K562 (cell line): ENCODE results near the gene ETV3. TPM values are rescaled to one million over a fixed set of nuclear protein-coding genes. Genes with fewer than 3 reads are reported as not detected.
"Not testable (repeated sequence)": the region's sequence is repeated elsewhere in the genome, so short reads cannot be mapped to it uniquely, and the experiment has no call there.

Experiments used
- ATAC-seq: fragments of 200-7000 bp; cut with Tn5 transposase; 3 replicates; pipeline ENCODE4 v1.9.1; 2020; ENCODE audit warnings: moderate library complexity
- BruUV-seq: library from RNA; stranded (reverse); fragments of 400-500 nt; replicated peaks from 2 replicates; lab custom pipeline; 2021; lab: Mats Ljungman, UMichigan
- CTCF ChIA-PET: fragments of 300-600 bp; formaldehyde crosslinking; extraction: SDS; loops from one replicate; lab custom pipeline; 2021; ENCODE audit warnings: low intra/inter-chr PET ratio; lab: Yijun Ruan, JAX
- POLR2A ChIA-PET: fragments of 300-600, 350-650 bp; sonication (Branson Sonifier 250); formaldehyde crosslinking; extraction: SDS; loops from one replicate; lab custom pipeline; 2021; ENCODE audit warnings: antibody characterized with exemption, inconsistent platforms; lab: Yijun Ruan, JAX
- DNase-seq, 4 experiments: peaks; one replicate each; pipeline versions ENCODE4 v3.0.0 to v3.0.0-alpha.2; 2011 to 2018; ENCODE audit warnings: low spot score in 3 of 4, mixed read lengths in 3 of 4; ENCODE audit errors: extremely low read depth in 1 of 4
- FAIRE-seq: peaks from 2 replicates; lab custom pipeline; 2011; peaks lifted over from hg19 to GRCh38; lab: Jason Lieb, UNC
- H2AFZ ChIP-seq: 2 replicates; pipeline ENCODE4 v1.6.0; 2011; ENCODE audit warnings: low read depth, low read length, control low read depth, inconsistent platforms
- H3K27ac ChIP-seq: fragments of 200-600 bp; 3 replicates; pipeline ENCODE4 v1.8.0; 2011; ENCODE audit warnings: low read depth, mild to moderate bottlenecking, control low read depth, inconsistent platforms, low read length, moderate library complexity, mixed read lengths; ENCODE audit errors: extremely low read depth
- H3K27me3 ChIP-seq, 2 experiments: fragments of 300-600 bp in 1 of 2; 2 replicates in 1 of 2; 3 replicates in 1 of 2; pipeline versions ENCODE4 v1.6.0 to v1.8.0; 2011; ENCODE audit warnings: inconsistent platforms in 2 of 2, low read length in 2 of 2, mild to moderate bottlenecking in 1 of 2, mixed read lengths in 1 of 2, moderate library complexity in 1 of 2; ENCODE audit not compliant: control insufficient read depth in 2 of 2, insufficient read depth in 2 of 2
- H3K36me3 ChIP-seq: fragments of 300-600 bp; 3 replicates; pipeline ENCODE4 v1.8.0; 2011; ENCODE audit warnings: mild to moderate bottlenecking, low read length, inconsistent platforms; ENCODE audit not compliant: control insufficient read depth, insufficient read depth
- H3K4me1 ChIP-seq, 2 experiments: fragments of 200-600 bp in 1 of 2; replicated peaks in 1 of 2; 2 replicates in 1 of 2; 3 replicates in 1 of 2; pipeline versions ENCODE4 v1.5.1 to v1.8.0; 2011; ENCODE audit warnings: inconsistent platforms in 2 of 2, low read length in 2 of 2, mild to moderate bottlenecking in 1 of 2, mixed read lengths in 1 of 2, moderate library complexity in 1 of 2; ENCODE audit not compliant: control insufficient read depth in 2 of 2, insufficient read depth in 2 of 2
- H3K4me2 ChIP-seq: 2 replicates; pipeline ENCODE4 v1.6.1; 2011; ENCODE audit warnings: low read length, control low read depth, inconsistent platforms, mixed read lengths; ENCODE audit not compliant: insufficient read depth
- H3K4me3 ChIP-seq: fragments of 200-600 bp; sonication (generic), shearing (Covaris generic); 2 replicates; pipeline ENCODE4 v1.5.1; 2016; ENCODE audit warnings: control low read depth, inconsistent platforms
- H3K79me2 ChIP-seq: fragments of 200-600 bp; 3 replicates; pipeline ENCODE4 v1.8.0; 2011; ENCODE audit warnings: low read length, inconsistent platforms; ENCODE audit not compliant: control insufficient read depth, insufficient read depth
- H3K9ac ChIP-seq, 2 experiments: 2 replicates each; pipeline versions ENCODE4 v1.6.0 to v1.6.1; 2011; ENCODE audit warnings: low read depth in 2 of 2, low read length in 2 of 2, control low read depth in 1 of 2, inconsistent platforms in 1 of 2, mild to moderate bottlenecking in 1 of 2, mixed read lengths in 1 of 2; ENCODE audit not compliant: insufficient read depth in 1 of 2
- H3K9me1 ChIP-seq: one replicate; pipeline ENCODE4 v1.6.0; 2011; ENCODE audit warnings: inconsistent platforms, mild to moderate bottlenecking, low read length, moderate library complexity; ENCODE audit not compliant: control insufficient read depth, insufficient read depth
- H3K9me3 ChIP-seq: replicated peaks from 2 replicates; pipeline ENCODE4 v1.5.1; 2011; ENCODE audit warnings: low read depth, low read length, inconsistent platforms; ENCODE audit not compliant: control insufficient read depth, insufficient read depth
- H4K20me1 ChIP-seq: replicated peaks from 2 replicates; pipeline ENCODE4 v1.6.1; 2011; ENCODE audit warnings: low read length, inconsistent platforms, mixed read lengths; ENCODE audit not compliant: control insufficient read depth, insufficient read depth
- NEUROD1 ChIP-seq: fragments of 150-350 bp; IDR thresholded peaks from 2 replicates; pipeline ENCODE4 v1.6.1; 2014; ENCODE audit warnings: borderline replicate concordance, low read length, low read depth; ENCODE audit not compliant: partially characterized antibody
- WGBS: fragments of 100-300 bp; shearing (Covaris generic); methylation state at CpG from one replicate; pipeline ENCODE4 v1.1.6; 2016; ENCODE audit warnings: low coverage, mixed read lengths; ENCODE audit not compliant: insufficient coverage; ENCODE audit errors: missing lambda C conversion rate; 5-methylcytosine and 5-hydroxymethylcytosine counted together
- in situ Hi-C: fragments of 300-500 bp; cut with MboI; formaldehyde crosslinking; loops from 4 replicates; pipeline ENCODE4 v1.15.0; 2018; ENCODE audit warnings: inconsistent platforms, mixed read lengths
- intact Hi-C: fragments of 100-400 bp; cut with micrococcal nuclease; formaldehyde crosslinking; loops from 2 replicates; pipeline ENCODE4 v1.14.2; 2022
- polyA plus RNA-seq, 8 experiments: library from polyadenylated mRNA; depleted of rRNA in 4 of 8; stranded (reverse) in 5 of 8; unstranded in 3 of 8; fragments of >200 nt; fragmentation: Nextera tagmentation in 2 of 8; fragmentation: Illumina TruSeq in 1 of 8; extraction: Ambion mirVana in 2 of 8; extraction: Trizol in 1 of 8; gene quantifications; 2 replicates each; pipeline versions ENCODE4 v1.2.1 to v1.2.3, GENCODE V29; 2011 to 2014; ENCODE audit warnings: inconsistent platforms in 1 of 8, missing spikeins in 1 of 8
- total RNA-seq, 7 experiments: library from RNA; depleted of rRNA in 6 of 7; stranded (reverse); fragments of >200 nt in 6 of 7; fragmentation: Illumina TruSeq in 2 of 7; extraction: Trizol in 2 of 7; gene quantifications; 2 replicates each; pipeline versions ENCODE4 v1.2.1 to v1.2.3, GENCODE V29; 2011 to 2021; ENCODE audit warnings: low replicate concordance in 1 of 7

The ETV3 gene
- total and polyA plus RNA-seq, 9 of the 15 experiments (the other 6 are each of a cell fraction or from before 2014, with no cell fraction given), result 3.1 to 16.0 (median 9.0) TPM

GRCh38 chr1:157098987-157099632, 39.1 kb downstream of the ETV3 start:
- POLR2A ChIA-PET, result interaction anchor here (1.7 kb wide), 1 partner anchor 9 kb away, joined by 5 read pairs; no protein-coding TSS in a partner anchor
- intact Hi-C loops, result loop anchor here (10.0 kb wide), 1 partner anchor 396 kb away; no protein-coding TSS in a partner anchor
- in situ Hi-C loops, result loop anchor here (5.0 to 10.0 kb wide), 2 partner anchors 38 to 396 kb away; partner anchors contain the start of gene ETV3

GRCh38 chr1:157098519-157098918, 39.7 kb downstream of the ETV3 start:
- H3K36me3 ChIP-seq, result no peaks in the 10 kb centered on the region
- ATAC-seq (no peak), DNase-seq (no peak)
- no peaks in the 10 kb centered on the region for H4K20me1 ChIP-seq
- 40% methylated on average over 8 of the region's 9 CpGs for WGBS
- H2AFZ ChIP-seq, result no peak overlapping the region
- in situ Hi-C loops, result loop anchor here (5.0 to 10.0 kb wide), 2 partner anchors 39 to 396 kb away; partner anchors contain the start of gene ETV3
- H3K9me3 ChIP-seq, result no peaks in the 10 kb centered on the region
- H3K4me1 ChIP-seq, result peaks cover 0 to 4% of the 10 kb centered on the region in 2 experiments; a peak in 1 of 5 replicates
- POLR2A ChIA-PET, result interaction anchor here (1.7 kb wide), 1 partner anchor 8 kb away, joined by 5 read pairs; no protein-coding TSS in a partner anchor
- H3K9me1 ChIP-seq, result no peaks in the 10 kb centered on the region
- peaks cover 25 to 49% of the 10 kb centered on the region in 2 experiments for H3K27me3 ChIP-seq
- H3K4me3 ChIP-seq, result no peak overlapping the region
- no peak for TF ChIP-seq NEUROD1
- TF ChIP-seq, all 486 proteins: peak for 0
- H3K27ac ChIP-seq, result no peak overlapping the region
- intact Hi-C loops, result loop anchor here (10.0 kb wide), 1 partner anchor 396 kb away; no protein-coding TSS in a partner anchor
- no peak overlapping the region for H3K4me2 ChIP-seq
- no TSS peak for BruUV-seq
- no peak overlapping the region for H3K9ac ChIP-seq
- no peaks in the 10 kb centered on the region for H3K79me2 ChIP-seq
- CTCF ChIA-PET, result interaction anchor here (0.6 kb wide), 1 partner anchor 167 kb away, joined by 3 read pairs; no protein-coding TSS in a partner anchor
- no peak for FAIRE-seq

More at GRCh38 chr1:157098987-157099632, 39.1 kb downstream of the ETV3 start:
- 30% methylated on average over 12 of the region's 17 CpGs for WGBS
- not testable (repeated sequence) for ATAC-seq, H3K27ac ChIP-seq, H3K4me1 ChIP-seq, H3K9me3 ChIP-seq, H3K9me1 ChIP-seq, H3K4me3 ChIP-seq, H2AFZ ChIP-seq, H4K20me1 ChIP-seq, DNase-seq, FAIRE-seq, H3K4me2 ChIP-seq, H3K79me2 ChIP-seq, H3K36me3 ChIP-seq, BruUV-seq
- H3K9ac ChIP-seq, result peak overlapping the region in 1 of 2 experiments; percentile 20; a peak in 1 of 4 replicates
- CTCF ChIA-PET, result interaction anchor here (0.6 kb wide), 1 partner anchor 168 kb away, joined by 3 read pairs; no protein-coding TSS in a partner anchor
- H3K27me3 ChIP-seq, result peaks cover 25 to 54% of the 10 kb centered on the region in 2 experiments
